Measurements from ENCODE around the gene CLSTN2. TPM values are rescaled to one million over a fixed set of nuclear protein-coding genes. Genes with fewer than 3 reads are reported as not detected.

CLSTN2 gene
- total and polyA plus RNA-seq, 2 of the 8 experiments (the other 6 are each of a cell fraction or from before 2014, with no cell fraction given): 0.39 to 0.52 TPM

GRCh38 chr3:140387244-140387643 is 452.3 kb downstream of the CLSTN2 start (continued):
- no peak for TF ChIP-seq SIN3A (conservative IDR thresholded peaks at IDR 0.05 in 1 of 2, IDR thresholded peaks at IDR 0.05 in 1 of 2; ENCODE audit: low read depth in 1 of 2, low read length in 2 of 2)
- no peak for TF ChIP-seq RFX5 (IDR thresholded peaks at IDR 0.05; ENCODE audit: borderline replicate concordance, low read depth, low read length)

Data from H1 (cell line).